ENCODE results near the gene TC2N.

- TF ChIP-seq SIN3A (IDR thresholded peaks at IDR 0.05; ENCODE audit: borderline replicate concordance, insufficient read depth, low read length) (no peak), POLR2AphosphoS5 (IDR thresholded peaks at IDR 0.05; ENCODE audit: low read depth, low read length) (no peak)
Observed at GRCh38 chr14:91751719-91752118, 115.6 kb downstream of the TC2N start.

Measured in PFSK-1 (cell line).